Right lobe of liver (tissue), 6 donors: Measurements from ENCODE around the gene HIPK1. TPM values are rescaled to one million over a fixed set of nuclear protein-coding genes. Genes with fewer than 3 reads are reported as not detected.
"Not testable (repeated sequence)": the region's sequence is repeated elsewhere in the genome, so short reads cannot be mapped to it uniquely, and the experiment has no call there.

Experiments used
- ATAC-seq, 4 donors: fragments of 200-7000 bp; cut with Tn5 transposase; one replicate each; pipeline ENCODE4 v1.9.1; 2020; ENCODE audit warnings: mild to moderate bottlenecking in 4 of 4, moderate library complexity in 4 of 4
- DNase-seq, 3 donors: peaks; one replicate each; pipeline ENCODE4 v3.0.0-alpha.2; 2020
- H3K27ac ChIP-seq, 3 donors: fragments of 200-600 bp; one replicate each; pipeline ENCODE4 v1.8.0; 2022
- H3K27me3 ChIP-seq, 2 donors: fragments of 200-600 bp; one replicate each; pipeline ENCODE4 v1.8.0; 2022
- H3K36me3 ChIP-seq, 4 donors: fragments of 200-600 bp; sonication (generic) in 1 of 4; one replicate each; pipeline versions ENCODE4 v1.5.1 to v1.8.0; 2017 to 2022; ENCODE audit warnings: control low read depth in 1 of 4
- H3K4me1 ChIP-seq, 4 donors: fragments of 200-600 bp; sonication (generic) in 1 of 4; one replicate each; pipeline versions ENCODE4 v1.5.1 to v1.8.0; 2017 to 2022; ENCODE audit warnings: control low read depth in 1 of 4
- H3K4me3 ChIP-seq, 3 donors: fragments of 200-600 bp; one replicate each; pipeline ENCODE4 v1.8.0; 2022
- H3K9me3 ChIP-seq, 4 donors: fragments of 200-600 bp; sonication (generic) in 1 of 4; one replicate each; pipeline versions ENCODE4 v1.5.1 to v1.8.0; 2017 to 2022; ENCODE audit warnings: control low read depth in 1 of 4
- CTCF ChIP-seq, 4 donors: fragments of 200-600 bp in 3 of 4; fragments of 450-650 bp in 1 of 4; IDR thresholded peaks; one replicate each; pipeline versions ENCODE4 v1.5.1 to v1.8.0; 2016 to 2022; ENCODE audit warnings: antibody characterized with exemption in 4 of 4, mild to moderate bottlenecking in 2 of 4
- POLR2A ChIP-seq: fragments of 450-650 bp; IDR thresholded peaks from one replicate; pipeline ENCODE4 v1.6.1; 2017; ENCODE audit warnings: antibody characterized with exemption, mild to moderate bottlenecking
- WGBS: methylation state at CpG from one replicate; pipeline ENCODE4 v1.1.6; 2018; ENCODE audit warnings: low coverage, low lambda C conversion rate; ENCODE audit not compliant: insufficient coverage; ENCODE audit errors: missing lambda C conversion rate; 5-methylcytosine and 5-hydroxymethylcytosine counted together
- intact Hi-C, 2 donors: fragments of 100-400 bp; cut with DNase I; formaldehyde crosslinking; loops; one replicate each; pipeline versions ENCODE4 v1.11.2 to v1.14.1; 2022
- total RNA-seq, 6 experiments: library from RNA; depleted of rRNA in 2 of 6; stranded (reverse); fragments of >200 nt in 2 of 6; fragmentation: NEBNext Ultra II Directional in 3 of 6; extraction: Animal tissue kit (Norgen Biotek cat#: 25700) in 3 of 6; gene quantifications; one replicate each; pipeline versions ENCODE4 v1.1.0 to v1.2.4, GENCODE V29; 2016 to 2023
- donor health status: DM: no; HTN: yes; CAD: no.
- donor health status: DM: no; HTN: no; CAD: no.
- donor health status: DM: no; HTN: no; CAD: no.
- donor health status: DM: no; HTN: yes; CAD: no.
- donor health status: DM: no; HTN: yes; CAD: no.

Gene HIPK1
- total RNA-seq, 6 experiments from 2014 or later: 19.0 to 29.6 (median 23.5) TPM

GRCh38 chr1:114000406-114000805, 71.3 kb downstream of the HIPK1 start:
- H3K9me3 ChIP-seq: no peaks in the 10 kb centered on the region
- no peak overlapping the region for H3K27ac ChIP-seq
- TF ChIP-seq POLR2A (no peak), CTCF (IDR thresholded peaks at IDR 0.05) (no peak)
- no peak for ATAC-seq
- DNase-seq: no peak
- intact Hi-C loops: no loop called here
- H3K27me3 ChIP-seq: no peaks in the 10 kb centered on the region
- H3K4me3 ChIP-seq: no peak overlapping the region
- no peaks in the 10 kb centered on the region for H3K36me3 ChIP-seq
- H3K4me1 ChIP-seq: no peaks in the 10 kb centered on the region

DNA sequence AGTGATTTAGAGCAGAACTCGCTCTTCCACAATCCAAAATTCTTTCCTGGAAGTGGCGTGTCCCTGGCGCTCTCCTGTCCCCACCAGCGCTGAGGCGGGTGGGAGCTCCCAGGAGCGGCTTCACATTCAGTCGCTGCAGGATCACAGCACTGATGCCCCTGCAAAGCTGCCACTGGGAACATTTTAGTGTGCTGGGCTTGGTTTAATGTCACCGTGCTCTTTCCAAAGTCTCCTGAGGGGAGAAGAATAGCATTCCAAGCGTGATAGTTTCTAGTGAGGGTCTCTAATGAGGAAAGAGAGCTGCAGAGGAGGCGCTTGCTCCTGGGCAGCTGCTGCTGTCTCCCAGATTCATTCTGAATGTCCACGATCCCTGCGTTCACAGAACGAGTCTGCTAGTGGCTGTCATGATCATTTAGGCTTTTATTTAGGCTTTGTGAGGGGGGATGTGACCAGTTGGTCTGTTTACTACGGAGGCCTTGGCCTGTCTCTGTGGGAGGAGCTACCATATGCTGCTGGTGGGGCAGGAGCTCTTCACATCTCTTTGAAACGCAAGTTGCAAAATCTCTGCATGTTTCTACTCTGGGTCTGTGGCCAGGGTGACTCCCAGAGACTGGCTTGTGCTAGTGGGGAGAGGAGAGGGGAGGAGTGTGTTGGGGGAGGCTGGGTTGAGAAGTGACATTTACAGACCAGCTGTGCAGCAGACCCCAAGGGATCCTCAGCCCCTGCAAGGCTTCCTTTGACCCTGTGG, 73.5 kb downstream of the HIPK1 start:
- DNase-seq (no peak), ATAC-seq (no peak)
- Histone ChIP-seq H3K27me3 (no peaks in the 10 kb centered on the region), H3K4me3 (no peak overlapping the region), H3K36me3 (no peaks in the 10 kb centered on the region), H3K9me3 (no peaks in the 10 kb centered on the region), H3K4me1 (no peaks in the 10 kb centered on the region), H3K27ac (no peak overlapping the region)
- no peak for TF ChIP-seq CTCF (IDR thresholded peaks at IDR 0.05)
- TF ChIP-seq POLR2A: no peak
- intact Hi-C loops: no loop called here
- 60% methylated on average over 7 of the region's 15 CpGs for WGBS

- intact Hi-C loops: no loop called here
Measured at GRCh38 chr1:114003431-114003830, 74.3 kb downstream of the HIPK1 start.

DNA sequence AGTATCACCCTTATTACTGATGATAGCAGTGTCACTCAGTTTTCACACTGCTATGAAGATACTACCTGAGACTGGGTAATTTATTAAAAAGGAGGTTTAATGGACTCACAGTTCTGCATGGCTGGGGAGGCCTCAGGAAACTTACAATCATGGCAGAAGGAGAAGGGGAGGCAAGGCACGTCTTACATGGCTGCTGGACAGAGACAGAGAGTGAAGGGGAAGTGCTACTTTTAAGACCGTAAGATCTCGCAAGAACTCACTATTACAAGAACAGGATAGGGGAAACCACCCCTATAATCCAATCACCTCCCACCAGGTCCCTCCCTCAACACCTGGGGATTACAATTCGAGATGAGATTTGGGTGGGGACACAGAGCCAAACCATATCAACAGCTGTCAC, 77.7 kb downstream of the HIPK1 start:
- H3K9me3 ChIP-seq, H3K4me1 ChIP-seq, ATAC-seq, H3K4me3 ChIP-seq, DNase-seq, H3K27ac ChIP-seq, H3K27me3 ChIP-seq, H3K36me3 ChIP-seq, intact Hi-C loops: not testable (repeated sequence)
- WGBS: 76% methylated on average over 3 of the region's 4 CpGs

More at GRCh38 chr1:114003431-114003830, 74.3 kb downstream of the HIPK1 start:
- Histone ChIP-seq H3K4me3 (no peak overlapping the region), H3K9me3 (no peaks in the 10 kb centered on the region), H3K27ac (no peak overlapping the region), H3K4me1 (no peaks in the 10 kb centered on the region), H3K36me3 (no peaks in the 10 kb centered on the region), H3K27me3 (no peaks in the 10 kb centered on the region)
- DNase-seq: no peak
- 46% methylated on average over 5 of the region's 5 CpGs for WGBS
- ATAC-seq: no peak
- no peak for TF ChIP-seq POLR2A
- no peak for TF ChIP-seq CTCF (IDR thresholded peaks at IDR 0.05)

- Histone ChIP-seq H3K36me3 (no peaks in the 10 kb centered on the region), H3K9me3 (no peaks in the 10 kb centered on the region), H3K4me1 (no peaks in the 10 kb centered on the region), H3K27me3 (no peaks in the 10 kb centered on the region), H3K27ac (no peak overlapping the region), H3K4me3 (no peak overlapping the region)
- intact Hi-C loops: no loop called here
- DNase-seq (no peak), ATAC-seq (no peak)
- TF ChIP-seq POLR2A (no peak), CTCF (IDR thresholded peaks at IDR 0.05) (no peak)
- WGBS: 88% methylated on average over 2 of the region's 2 CpGs
Measured at GRCh38 chr1:114008480-114008941, 79.4 kb downstream of the HIPK1 start.
